GM12873 (cell line): ENCODE data around the gene RBM5.

Source experiments
- CTCF ChIP-seq: IDR thresholded peaks from 2 replicates; pipeline ENCODE4 v1.5.1; 2012; ENCODE audit warnings: low read depth, mild to moderate bottlenecking, moderate library complexity, low read length, control low read depth; ENCODE audit not compliant: insufficient read depth; ENCODE audit errors: missing control alignments

RBM5 gene

GRCh38 chr3:50146316-50146901, 57.7 kb downstream of the RBM5 start:
- peak; percentile 12 for TF ChIP-seq CTCF

DNA sequence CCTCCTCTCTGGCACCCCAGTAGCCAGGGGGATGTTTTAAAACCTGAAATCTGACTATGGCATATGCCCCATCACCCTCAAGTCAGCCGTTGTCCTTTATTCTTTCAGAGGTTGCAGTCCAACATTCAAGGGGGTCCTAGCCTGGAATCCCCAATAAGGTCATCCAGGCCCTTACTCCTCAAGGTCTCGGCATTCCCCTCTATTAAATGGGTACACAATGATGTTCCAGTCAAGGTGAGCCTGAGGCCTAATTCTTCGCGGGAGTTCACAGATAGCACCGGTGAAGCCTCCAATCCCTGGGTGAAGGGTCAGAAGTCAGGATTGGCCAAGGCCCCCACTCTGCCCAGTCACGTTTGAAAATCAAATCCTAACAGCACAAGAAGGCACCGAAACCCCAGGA, 58.3 kb downstream of the RBM5 start:
- TF ChIP-seq CTCF, result no peak

DNA sequence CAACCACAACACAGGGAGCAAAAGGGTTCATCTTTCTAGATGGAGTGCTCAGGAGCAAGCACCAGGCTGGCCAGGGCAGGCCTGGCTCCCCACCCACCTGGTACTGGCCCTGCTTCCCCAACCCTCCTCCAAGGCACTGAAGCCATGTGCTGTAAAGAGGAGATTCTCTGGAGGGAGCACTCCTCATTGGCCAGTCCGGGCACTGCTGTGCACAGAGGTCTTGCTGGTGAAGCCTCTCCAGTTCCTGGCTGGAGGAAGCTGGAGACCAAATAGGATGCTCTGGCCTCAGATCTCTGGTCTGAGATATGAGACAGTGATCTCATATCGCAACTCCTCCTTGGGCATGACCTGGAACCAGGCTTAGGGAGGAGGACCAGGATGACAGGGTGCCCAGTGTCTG, 58.7 kb downstream of the RBM5 start:
- no peak for TF ChIP-seq CTCF

DNA sequence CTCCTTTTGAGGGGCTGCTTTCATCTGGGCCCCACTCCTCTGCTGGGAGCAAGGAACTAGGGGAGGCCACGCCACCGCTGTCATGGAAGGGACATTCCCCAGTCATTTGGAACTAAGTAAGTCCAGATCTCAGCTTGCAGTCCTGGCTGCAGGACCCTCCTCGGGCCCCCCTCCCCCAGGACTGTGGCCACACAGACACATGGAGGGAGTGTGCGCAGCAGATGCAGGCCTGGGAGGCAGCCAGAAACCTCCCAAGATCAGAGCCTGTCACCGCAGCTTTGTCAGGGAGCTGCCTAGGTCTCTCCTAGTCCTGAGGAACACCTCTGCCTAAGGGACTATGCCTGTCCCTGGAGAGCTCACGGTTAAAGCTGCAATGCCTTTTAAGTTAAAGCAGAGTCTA, 59.1 kb downstream of the RBM5 start:
- TF ChIP-seq CTCF, result no peak

DNA sequence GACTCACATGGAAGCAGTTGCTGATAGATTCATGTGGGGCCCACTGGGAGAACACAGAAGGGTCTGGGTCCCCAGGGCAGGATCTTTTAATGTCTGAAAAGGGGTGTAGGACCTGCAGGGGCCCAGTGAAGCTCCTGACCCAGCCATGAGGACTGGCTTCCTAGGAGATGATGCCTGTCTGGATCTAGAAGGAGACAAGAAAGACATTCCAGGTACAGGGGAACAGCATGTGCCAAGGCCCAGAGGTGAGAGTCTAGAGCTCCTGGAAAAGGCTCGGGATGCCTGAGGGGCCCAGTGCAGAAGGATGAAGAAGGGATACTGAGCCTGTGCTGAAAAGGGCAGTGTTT, 61.7 kb downstream of the RBM5 start:
- no peak for TF ChIP-seq CTCF

DNA sequence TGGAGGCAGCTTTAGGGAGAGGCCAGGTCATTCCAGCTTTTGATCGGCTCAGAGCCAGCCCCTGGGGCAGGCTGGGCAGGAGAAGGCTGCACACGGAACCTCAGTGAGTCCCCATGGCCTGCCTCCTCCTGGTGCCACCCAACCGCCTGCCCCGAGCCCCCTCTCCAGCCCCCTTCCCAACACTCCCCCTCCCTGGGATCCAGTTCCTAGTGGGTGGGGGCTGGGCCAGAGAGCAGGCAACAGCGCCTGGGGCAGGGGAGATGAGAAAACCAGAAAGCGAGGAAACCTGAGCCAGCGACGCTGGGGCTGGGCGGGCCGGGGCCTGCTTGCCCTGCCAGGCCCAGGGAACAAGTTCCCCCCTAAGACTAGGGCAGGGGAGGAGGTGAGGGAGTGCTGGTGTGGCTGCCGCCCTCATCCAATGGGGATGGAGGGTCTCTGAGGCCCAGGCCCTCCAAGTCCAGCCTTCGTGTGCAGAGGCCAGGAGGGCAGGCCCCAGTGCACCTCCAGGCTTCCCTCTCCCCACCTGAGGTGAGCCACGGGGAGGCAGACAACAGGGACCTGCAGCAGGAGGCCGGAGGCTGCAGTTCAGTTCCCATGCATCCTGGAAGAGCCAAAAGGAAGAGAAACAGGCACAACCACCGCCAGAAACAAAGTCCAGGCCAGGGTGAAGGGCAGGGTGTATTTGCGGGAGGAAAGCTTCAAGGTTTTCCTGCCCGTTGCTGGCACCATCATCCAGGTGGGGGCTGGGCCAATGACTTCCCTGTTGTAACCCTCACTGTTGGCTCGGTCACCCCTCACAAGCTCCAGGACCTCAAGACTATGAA, 62.4 kb downstream of the RBM5 start:
- TF ChIP-seq CTCF, result no peak

GRCh38 chr3:50151728-50152127, 63.0 kb downstream of the RBM5 start:
- TF ChIP-seq CTCF, result no peak
